ENCODE measurements around the gene SSB. TPM values are rescaled to one million over a fixed set of nuclear protein-coding genes. Genes with fewer than 3 reads are reported as not detected.

The SSB gene
- total RNA-seq, 1 experiment from 2014 or later: 108 TPM

GRCh38 chr2:169761970-169762292 lies 36.7 kb upstream of the SSB start:
- TF ChIP-seq EZH2phosphoT487 (IDR thresholded peaks at IDR 0.05; ENCODE audit: borderline replicate concordance, low read length) (no peak), CTCF (conservative IDR thresholded peaks at IDR 0.05; ENCODE audit: low read depth, low read length) (no peak), EZH2 (IDR thresholded peaks at IDR 0.05; ENCODE audit: low read length, unreplicated experiment) (no peak)
- no peaks in the 10 kb centered on the region for H3K9me2 ChIP-seq (replicated peaks; ENCODE audit: low read length)
- POLR2A ChIA-PET (ENCODE audit: unreplicated experiment): no interaction called here
- H3K9me3 ChIP-seq (ENCODE audit: low read length): no peaks in the 10 kb centered on the region
- DNase-seq (peak; percentile 17), ATAC-seq (peak; percentile 37; the same call in 1 of the 2 replicates)
- no peaks in the 10 kb centered on the region for H3K27me3 ChIP-seq (ENCODE audit: low read length)
- H2AFZ ChIP-seq (ENCODE audit: low read length): no peak overlapping the region
- no peaks in the 10 kb centered on the region for H3K36me3 ChIP-seq (ENCODE audit: low read depth, low read length)
- no TSS peak for BruUV-seq (replicated peaks)
- peaks cover 10% of the 10 kb centered on the region for H3K4me1 ChIP-seq (ENCODE audit: insufficient read depth, low read length)
- no peak overlapping the region for H3K4me3 ChIP-seq (ENCODE audit: low read length)
- H3F3A ChIP-seq (ENCODE audit: low read length, unreplicated experiment): no peaks in the 10 kb centered on the region
- H3K9ac ChIP-seq (ENCODE audit: low read length): no peak overlapping the region
- H4K20me1 ChIP-seq (ENCODE audit: low read length): no peaks in the 10 kb centered on the region
- intact Hi-C loops (cut with micrococcal nuclease): no loop called here
- CTCF ChIA-PET: no interaction called here
- no peaks in the 10 kb centered on the region for H3K79me2 ChIP-seq (ENCODE audit: low read length)
- no peak overlapping the region for H3K4me2 ChIP-seq (ENCODE audit: low read length)
- H3K27ac ChIP-seq (ENCODE audit: low read length): no peak overlapping the region

GRCh38 chr2:169765523-169765922 lies 33.1 kb upstream of the SSB start:
- H3K9me3 ChIP-seq (ENCODE audit: low read length): no peaks in the 10 kb centered on the region
- no peaks in the 10 kb centered on the region for H3K79me2 ChIP-seq (ENCODE audit: low read length)
- peak overlapping the region; percentile 25 for H3K27ac ChIP-seq (ENCODE audit: low read length)
- no peak for TF ChIP-seq CTCF (conservative IDR thresholded peaks at IDR 0.05; ENCODE audit: low read depth, low read length)
- ATAC-seq (peak; percentile 56), DNase-seq (peak; percentile 89)
- no peak overlapping the region for H3K4me3 ChIP-seq (ENCODE audit: low read length)
- H3K9ac ChIP-seq (ENCODE audit: low read length): no peak overlapping the region
- H4K20me1 ChIP-seq (ENCODE audit: low read length): no peaks in the 10 kb centered on the region
- H3K4me2 ChIP-seq (ENCODE audit: low read length): peak overlapping the region; percentile 40
- H2AFZ ChIP-seq (ENCODE audit: low read length): peak overlapping the region; percentile 55; the same call in 1 of the 2 replicates
- intact Hi-C loops (cut with micrococcal nuclease): no loop called here
- POLR2A ChIA-PET (ENCODE audit: unreplicated experiment): no interaction called here
- CTCF ChIA-PET: no interaction called here
- no peaks in the 10 kb centered on the region for H3K36me3 ChIP-seq (ENCODE audit: low read depth, low read length)
- H3F3A ChIP-seq (ENCODE audit: low read length, unreplicated experiment): no peaks in the 10 kb centered on the region
- no TSS peak for BruUV-seq (replicated peaks)
- H3K4me1 ChIP-seq (ENCODE audit: insufficient read depth, low read length): peaks cover 16% of the 10 kb centered on the region
- H3K27me3 ChIP-seq (ENCODE audit: low read length): no peaks in the 10 kb centered on the region
- no peaks in the 10 kb centered on the region for H3K9me2 ChIP-seq (replicated peaks; ENCODE audit: low read length)

- BruUV-seq (replicated peaks): no TSS peak
These were observed 31.3 kb upstream of the SSB start for GRCh38 chr2:169767243-169767888.

More at GRCh38 chr2:169767243-169767888, 31.3 kb upstream of the SSB start:
- Histone ChIP-seq H3K4me1 (ENCODE audit: insufficient read depth, low read length) (peaks cover 16% of the 10 kb centered on the region), H2AFZ (ENCODE audit: low read length) (peak overlapping the region; percentile 72), H3F3A (ENCODE audit: low read length, unreplicated experiment) (no peaks in the 10 kb centered on the region), H4K20me1 (ENCODE audit: low read length) (no peaks in the 10 kb centered on the region), H3K9me2 (replicated peaks; ENCODE audit: low read length) (no peaks in the 10 kb centered on the region), H3K79me2 (ENCODE audit: low read length) (no peaks in the 10 kb centered on the region), H3K27me3 (ENCODE audit: low read length) (no peaks in the 10 kb centered on the region), H3K9me3 (ENCODE audit: low read length) (no peaks in the 10 kb centered on the region), H3K27ac (ENCODE audit: low read length) (no peak overlapping the region), H3K4me2 (ENCODE audit: low read length) (peak overlapping the region; percentile 49), H3K36me3 (ENCODE audit: low read depth, low read length) (no peaks in the 10 kb centered on the region), H3K9ac (ENCODE audit: low read length) (no peak overlapping the region), H3K4me3 (ENCODE audit: low read length) (no peak overlapping the region)
- TF ChIP-seq EZH2phosphoT487 (IDR thresholded peaks at IDR 0.05; ENCODE audit: borderline replicate concordance, low read length): no peak
- TF ChIP-seq EZH2 (IDR thresholded peaks at IDR 0.05; ENCODE audit: low read length, unreplicated experiment): no peak
- TF ChIP-seq CTCF (conservative IDR thresholded peaks at IDR 0.05; ENCODE audit: low read depth, low read length): peak; percentile 88
- ChIA-PET POLR2A (ENCODE audit: unreplicated experiment) (no interaction called here), CTCF (no interaction called here)
- intact Hi-C loops (cut with micrococcal nuclease): no loop called here
- DNase-seq (peak; percentile 73), ATAC-seq (peak; percentile 53; the same call in 1 of the 2 replicates)

Data from PC-3 (cell line).